CD4-positive, alpha-beta T cell treated with Interleukin-4 for 1 hour (primary cell): ENCODE data around the gene HSDL2.
"Not testable (repeated sequence)": the region's sequence is repeated elsewhere in the genome, so short reads cannot be mapped to it uniquely, and the experiment has no call there.

Experiments
- DNase-seq, 2 donors: peaks; one replicate each; pipeline ENCODE4 v3.0.0-alpha.2; 2020 to 2022

Gene HSDL2

DNA sequence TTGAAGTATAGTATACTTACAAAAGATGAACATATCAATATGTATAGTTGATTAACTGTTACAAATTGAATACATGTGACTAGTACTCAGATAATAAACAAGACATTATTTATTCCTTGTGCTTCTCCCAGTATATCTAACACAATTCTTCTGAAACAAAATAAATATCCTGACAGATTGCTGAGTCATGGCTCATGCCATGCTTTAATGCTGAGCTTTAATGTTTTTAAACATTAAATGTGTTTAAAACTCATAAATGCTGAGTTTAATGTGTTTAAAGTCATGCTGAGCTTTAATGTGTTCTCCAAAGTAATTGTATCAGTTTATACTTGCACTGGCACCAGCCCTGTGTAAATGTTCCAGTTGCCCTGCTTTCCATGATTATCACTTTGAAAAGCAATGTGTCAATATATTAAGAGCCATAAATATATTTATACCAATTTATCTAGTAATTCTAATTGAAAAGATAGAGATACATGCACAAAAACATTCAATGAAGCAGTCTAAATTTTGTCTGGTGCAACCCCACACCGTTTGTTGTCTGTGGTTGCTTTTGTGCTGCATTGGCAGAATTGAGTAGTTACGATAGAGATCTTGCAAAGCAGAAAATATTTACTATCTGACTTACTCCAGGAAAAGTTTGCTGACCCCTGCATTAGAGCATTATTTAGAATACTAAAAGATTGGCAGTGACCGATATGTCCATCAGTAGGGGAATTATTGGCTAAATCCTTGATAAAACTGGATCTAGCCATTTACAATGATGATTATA lies 122.5 kb downstream of the HSDL2 start:
- DNase-seq = no peak

DNA sequence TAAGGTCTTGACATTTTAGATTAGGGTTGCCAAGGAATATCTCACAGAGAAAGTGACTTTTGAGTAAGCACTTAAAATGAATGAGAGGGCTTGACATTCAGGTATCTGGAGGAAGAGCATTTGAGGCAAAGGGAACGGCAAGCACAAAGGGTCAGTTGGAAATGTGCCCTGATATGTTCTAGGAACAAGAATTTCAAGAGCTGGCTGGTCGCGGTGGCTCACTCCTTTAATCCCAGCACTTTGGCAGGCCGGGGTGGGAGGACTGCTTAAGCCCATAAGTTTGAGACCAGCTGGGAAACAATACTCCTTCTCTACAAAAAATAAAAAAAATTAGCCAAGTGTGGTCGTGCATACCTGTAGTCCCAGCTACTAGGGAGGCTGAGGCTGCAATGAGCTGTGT lies 123.3 kb downstream of the HSDL2 start:
- no peak for DNase-seq

DNA sequence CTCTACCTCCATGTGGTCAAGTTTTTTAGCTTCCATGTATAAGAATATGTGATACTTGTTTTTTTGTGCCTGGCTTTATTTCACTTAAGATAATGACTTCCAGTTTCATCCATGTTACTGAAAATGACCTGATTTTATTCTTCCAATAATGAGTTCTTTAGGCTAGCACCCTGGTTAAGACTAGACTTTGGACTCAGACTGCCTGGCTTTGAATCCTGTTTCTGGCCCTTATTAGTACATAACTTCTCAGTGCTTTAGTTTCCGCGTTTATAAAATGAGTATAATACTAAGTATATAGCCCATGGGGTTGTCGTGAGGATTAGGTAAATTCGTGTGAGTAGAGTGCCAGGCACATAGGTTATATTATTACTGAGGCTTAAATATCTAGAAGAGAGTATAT lies 125.2 kb downstream of the HSDL2 start:
- DNase-seq = no peak

DNA sequence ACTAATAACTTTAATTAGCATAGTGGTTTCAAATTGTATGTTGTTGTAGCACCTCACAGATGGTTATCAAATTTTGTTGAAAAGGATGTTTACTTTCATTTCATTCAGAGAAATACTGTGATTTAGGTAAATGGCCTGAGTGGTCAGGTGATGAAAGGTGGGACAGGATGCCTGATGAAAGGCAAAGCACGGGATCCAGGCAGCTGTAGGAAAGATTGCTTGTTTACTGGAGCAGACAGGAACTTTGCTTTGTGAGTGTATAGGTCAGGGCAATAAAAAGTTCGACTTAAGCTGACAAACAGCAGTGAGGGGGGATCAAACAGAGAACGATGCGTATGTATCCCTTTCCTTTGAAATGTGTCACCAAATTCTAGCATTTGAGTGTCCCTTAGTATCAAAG lies 125.7 kb downstream of the HSDL2 start:
- no peak for DNase-seq

DNA sequence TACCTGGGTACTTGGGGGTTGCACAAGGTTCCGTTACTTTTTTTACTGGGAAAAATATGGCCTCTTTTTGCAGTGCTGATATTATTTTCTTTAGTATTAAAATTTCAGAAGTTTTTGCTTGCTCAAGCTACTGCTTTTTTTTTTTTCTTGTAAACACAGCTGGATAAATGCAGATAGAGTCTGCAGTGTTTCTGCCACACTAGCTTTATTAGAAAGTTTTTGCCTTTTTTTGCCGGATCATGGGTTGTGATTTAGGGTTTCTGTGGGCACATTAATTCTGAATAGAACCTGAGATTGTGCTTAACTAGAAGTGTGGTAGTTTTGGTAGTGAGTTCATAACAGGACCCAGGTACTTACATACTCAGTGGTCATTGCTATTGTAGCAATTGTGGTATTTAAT lies 126.7 kb downstream of the HSDL2 start:
- no peak for DNase-seq

DNA sequence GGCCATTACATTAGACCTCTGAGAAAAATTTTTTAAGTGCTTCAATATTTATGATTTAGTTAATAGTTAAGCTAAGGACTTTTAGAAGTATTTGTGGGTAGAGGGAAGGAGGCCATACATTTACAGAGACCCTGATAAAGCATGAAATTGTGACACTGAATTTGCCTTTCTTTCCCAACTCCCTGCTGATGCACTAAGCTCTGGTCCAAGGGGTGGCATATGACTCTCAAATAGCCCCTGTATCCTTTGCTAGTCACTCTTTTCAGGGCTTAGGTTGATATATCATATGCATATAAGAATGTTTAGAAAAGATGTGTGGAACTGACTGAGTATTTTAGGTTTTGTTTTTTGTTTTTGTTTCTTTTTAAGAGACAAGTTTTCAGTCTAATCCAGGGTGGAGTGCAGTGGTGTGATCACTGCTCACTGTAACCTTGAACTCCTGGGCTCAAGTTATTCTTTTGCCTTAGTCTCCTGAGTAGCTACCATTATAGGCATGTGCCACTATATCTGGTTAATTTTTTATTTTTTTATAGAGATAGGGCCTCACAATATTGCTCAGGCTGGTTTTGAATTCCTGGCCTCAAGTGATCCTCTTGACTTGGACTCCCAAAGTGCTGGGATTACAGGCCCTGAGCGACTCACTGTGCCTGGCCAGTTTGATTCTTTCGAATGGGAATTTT lies 127.2 kb downstream of the HSDL2 start:
- DNase-seq = no peak

DNA sequence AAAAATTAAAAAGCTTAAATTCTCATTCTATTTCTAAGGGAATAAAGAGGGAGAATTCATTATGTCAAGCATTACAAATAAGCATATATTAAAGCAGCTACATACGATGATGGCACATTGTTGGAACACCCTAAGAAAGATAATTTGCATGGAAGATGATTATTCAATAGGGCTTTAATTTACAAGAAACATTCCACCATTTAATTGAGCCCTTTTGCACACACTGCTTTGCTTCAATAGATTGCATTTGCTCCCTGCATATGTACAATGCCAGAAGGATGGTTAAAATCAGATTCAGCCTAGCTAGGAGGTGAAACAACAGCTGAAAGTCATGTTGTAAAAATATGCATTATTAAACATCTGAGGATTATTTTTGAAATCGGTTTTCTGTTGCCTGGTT lies 128.5 kb downstream of the HSDL2 start:
- DNase-seq = no peak

DNA sequence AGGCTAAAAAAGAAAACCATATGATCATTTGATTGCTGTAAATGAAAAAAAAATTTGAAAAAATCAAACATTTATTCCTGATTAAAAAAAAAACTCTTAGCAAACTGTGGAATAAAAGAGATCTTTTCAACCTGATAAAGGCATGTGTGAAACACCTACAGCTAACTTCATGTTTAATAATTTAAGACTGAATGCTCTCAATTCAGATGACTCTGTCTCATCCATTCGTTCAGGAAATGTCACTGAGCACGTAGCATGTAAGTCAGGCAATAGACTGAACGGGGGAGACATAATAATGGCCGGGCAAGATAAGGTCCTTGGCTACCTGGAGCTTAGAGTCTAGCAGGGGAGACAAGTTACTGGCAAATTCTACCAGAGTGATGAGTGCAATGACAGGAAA lies 132.5 kb downstream of the HSDL2 start:
- not testable (repeated sequence) for DNase-seq

DNA sequence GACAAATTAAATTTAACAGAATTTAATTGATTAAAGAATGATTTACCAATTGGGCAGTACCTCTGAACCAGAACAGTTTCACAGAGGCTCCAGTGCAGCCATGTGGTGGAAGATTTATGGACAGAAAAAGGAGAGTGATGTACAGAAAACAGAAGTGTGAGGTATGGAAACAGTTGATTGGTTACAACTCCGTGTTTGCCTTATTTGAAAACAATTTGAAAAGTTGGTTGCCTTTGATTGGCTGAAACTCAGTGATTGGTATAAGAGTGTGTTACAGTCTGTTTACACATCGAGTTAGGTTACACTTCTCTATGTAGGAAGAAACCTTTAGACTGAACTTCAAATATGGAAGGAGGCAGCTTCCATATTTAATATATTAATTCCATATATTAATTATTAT lies 136.9 kb downstream of the HSDL2 start:
- no peak for DNase-seq

DNA sequence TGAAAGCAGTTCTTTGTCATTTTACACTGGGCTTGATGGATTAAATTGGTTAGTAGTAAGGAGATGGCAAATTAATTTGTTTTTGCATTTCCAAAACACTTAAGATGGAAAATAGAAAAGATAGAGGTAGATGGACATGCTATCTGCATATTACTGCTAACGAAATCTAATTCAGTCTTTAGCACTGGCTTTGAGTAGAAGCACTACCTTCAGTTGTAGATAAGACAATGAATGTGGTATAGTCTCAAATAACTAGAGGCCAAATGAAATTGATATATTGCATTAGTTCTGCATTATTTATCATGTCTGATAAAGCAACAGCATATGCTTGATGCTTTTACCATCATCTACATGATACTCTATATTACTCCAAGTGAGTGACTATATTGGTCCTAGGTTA lies 140.2 kb downstream of the HSDL2 start:
- no peak for DNase-seq

DNA sequence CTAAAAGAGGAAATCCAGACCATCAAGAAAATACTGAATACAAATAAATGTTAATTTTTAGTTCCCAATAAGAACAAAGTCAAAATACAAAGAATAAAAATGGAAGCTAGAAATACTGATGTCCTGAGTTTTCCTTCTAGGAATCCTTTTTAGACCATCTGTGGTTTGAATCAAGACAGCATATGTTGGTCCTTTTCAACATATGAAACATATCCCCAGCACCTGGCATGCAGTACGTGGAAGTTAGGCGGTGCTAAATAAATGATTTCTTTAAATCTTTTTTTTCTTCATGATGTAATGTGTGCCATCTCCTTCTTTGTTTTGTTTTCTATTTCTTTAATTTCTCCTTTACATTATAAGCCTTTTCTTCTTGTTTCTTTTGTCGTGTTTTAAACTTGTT lies 140.7 kb downstream of the HSDL2 start:
- DNase-seq = no peak
